Activated CD4-positive, CD25-positive, alpha-beta regulatory T cell treated with anti-CD3 and anti-CD28 coated beads, Interleukin-2, amount 50 U/mL, for 16 hours (primary cell): ENCODE measurements around the gene ABRAXAS1.

ENCODE experiments used
- DNase-seq: peaks from one replicate; pipeline ENCODE4 v3.0.0-alpha.2; 2020; ENCODE audit warnings: low read depth, low spot score

ABRAXAS1 gene

DNA sequence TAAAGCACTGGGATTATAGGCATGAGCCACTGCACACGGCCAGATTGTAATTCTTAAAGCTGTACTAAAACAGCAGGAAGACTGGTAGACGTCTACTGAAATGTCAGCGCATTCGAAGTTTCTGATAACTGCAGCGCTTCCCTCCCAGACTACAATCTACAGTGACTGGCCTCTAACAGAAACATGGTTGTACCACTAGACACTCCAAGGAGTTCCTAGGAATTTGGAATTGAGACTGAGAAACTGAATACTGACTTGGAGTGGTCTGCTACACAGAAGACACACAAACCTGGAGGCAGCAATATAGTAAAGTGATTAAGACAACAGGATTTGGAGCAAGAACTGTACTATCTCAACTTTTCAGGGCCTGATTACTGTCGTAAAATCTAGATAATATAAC lies 30.2 kb downstream of the ABRAXAS1 start:
- no peak for DNase-seq

DNA sequence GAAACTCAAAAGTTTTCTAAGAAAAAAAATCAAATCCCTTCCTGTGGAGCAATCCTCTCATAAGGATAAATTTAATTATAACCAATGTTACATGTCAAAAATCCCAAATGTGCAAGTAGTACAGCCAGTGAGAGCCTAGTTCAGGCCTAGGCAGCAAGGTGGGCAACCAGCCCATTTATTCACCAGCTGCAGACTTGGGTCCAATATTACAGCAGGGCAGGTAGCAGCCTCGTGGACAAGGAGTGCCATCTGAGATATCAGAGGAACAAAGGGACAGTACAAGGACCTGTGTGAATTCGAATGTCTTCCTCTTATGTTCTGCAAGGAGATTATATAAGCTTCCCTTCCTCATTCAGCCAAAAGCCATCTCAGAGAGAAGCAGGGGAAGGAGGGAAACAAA lies 35.9 kb downstream of the ABRAXAS1 start:
- DNase-seq: no peak

DNA sequence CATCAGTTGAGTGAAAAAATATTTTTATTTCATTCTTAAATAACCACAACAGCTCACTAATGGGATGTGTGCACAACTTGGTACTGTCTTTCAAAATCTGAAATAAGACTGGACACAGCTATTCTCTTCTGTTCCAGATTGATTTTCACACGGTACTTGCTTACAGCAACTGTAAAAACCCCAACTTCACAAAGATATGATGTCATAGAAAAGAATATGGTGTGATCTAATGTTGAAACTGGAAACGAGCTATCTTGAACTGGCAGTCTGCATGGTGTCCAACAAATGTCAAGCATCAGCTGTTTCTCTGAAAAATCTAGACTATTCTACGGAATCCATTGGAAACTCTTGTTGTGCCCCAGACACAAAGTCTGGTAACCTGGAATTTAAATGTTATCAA lies 44.0 kb downstream of the ABRAXAS1 start:
- DNase-seq: no peak

DNA sequence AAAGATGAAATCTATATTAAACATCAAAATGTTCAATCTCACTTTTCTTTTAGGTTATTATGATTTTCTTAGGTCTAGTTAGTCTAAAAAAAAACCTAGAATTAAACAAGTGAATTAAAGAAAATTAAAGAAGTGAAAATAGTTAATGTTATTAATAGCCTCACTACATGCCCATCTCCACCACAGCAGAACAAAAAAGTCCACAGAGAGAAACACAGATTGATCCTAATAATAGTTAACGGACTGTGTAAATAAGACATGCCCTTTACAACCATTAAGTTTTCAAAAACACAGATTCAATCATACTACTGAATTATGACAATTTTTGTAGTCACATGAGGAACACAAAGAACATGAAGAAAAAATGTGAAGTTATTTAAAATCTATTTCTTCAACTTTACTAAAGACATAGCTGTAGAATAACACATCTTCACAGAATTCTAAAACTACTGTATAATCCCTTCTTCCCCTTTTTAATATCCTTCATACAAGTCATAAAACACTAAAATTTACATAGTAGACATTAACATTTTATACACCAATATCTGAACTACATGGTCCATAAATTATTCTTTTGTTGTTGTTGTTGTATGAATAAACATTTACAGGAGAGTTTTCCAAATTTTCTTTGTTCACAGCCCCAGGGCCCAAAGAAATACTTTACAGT lies 44.6 kb downstream of the ABRAXAS1 start:
- no peak for DNase-seq

DNA sequence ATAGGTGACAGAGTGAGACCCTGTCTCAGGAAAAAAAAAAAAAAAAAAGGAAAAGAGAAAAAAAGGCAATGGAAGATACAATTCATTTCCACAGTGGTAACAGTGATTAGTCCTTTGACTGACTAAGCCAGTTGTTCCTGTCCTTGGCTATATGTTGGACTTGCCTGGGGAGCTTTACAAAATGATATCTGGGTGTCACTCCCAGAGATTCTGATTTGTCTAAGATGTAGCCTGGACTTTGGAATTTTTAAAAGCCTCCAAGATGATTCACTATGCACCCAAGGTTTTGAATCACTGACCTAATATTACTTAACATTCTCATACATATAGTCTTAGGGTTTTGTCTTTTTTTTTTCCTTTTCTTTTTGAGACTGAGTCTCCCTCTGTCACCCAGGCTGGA lies 46.2 kb downstream of the ABRAXAS1 start:
- DNase-seq: no peak

DNA sequence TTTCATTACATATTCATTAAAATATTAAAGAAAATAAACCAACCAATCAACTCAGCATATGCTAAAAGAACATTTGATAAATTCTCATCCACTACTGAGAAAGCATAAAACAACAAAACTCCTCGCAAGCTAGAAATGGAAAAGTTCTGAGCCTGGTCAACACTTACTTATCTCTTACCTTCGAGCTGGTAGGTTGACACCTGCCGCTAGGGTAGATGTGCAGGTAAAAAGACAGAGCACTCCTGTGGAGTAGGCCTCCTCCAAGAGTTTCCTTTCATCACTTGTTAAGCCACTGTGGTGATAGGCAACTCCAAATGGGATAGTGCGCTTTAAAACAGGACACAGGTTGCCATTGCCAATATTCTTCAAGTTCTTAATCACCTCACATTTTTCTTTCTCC lies 48.2 kb downstream of the ABRAXAS1 start:
- no peak for DNase-seq

DNA sequence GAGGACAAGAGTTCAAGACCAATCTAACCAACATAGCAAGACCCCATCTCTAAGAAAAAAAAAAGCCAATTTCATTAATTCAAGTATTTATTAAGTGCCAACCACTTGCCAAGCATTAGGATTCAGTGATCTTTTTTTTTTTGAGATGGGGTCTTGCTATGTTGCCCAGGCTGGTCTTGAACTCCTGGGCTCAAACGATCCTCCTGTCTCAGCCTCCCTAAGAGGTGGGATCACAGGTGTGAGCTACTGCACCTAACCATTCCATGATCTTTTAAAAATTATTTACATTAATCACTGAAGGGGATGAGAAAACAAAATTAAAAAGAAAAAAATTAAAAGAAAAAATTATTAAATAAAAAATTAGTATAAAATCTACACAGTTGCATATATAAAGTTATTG lies 53.7 kb downstream of the ABRAXAS1 start:
- DNase-seq: no peak

DNA sequence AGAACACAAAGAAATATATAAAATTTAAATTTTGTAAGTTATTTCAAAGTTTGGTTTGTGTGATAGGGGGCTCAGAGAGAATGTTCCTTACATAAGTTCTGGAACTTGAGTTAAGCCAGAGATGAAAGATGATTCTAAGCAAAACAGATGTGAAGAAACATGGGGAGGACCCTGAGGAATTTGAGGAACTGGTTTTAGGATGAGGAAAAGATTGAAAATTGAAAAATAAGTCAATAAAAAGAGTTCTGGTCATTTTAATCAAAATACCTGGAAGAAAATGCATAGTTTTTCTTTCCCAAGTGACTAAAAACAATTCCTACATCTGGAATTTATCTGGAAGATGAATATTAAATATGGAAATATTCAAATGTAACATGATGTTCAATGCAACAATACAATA lies 66.7 kb downstream of the ABRAXAS1 start:
- DNase-seq: no peak

DNA sequence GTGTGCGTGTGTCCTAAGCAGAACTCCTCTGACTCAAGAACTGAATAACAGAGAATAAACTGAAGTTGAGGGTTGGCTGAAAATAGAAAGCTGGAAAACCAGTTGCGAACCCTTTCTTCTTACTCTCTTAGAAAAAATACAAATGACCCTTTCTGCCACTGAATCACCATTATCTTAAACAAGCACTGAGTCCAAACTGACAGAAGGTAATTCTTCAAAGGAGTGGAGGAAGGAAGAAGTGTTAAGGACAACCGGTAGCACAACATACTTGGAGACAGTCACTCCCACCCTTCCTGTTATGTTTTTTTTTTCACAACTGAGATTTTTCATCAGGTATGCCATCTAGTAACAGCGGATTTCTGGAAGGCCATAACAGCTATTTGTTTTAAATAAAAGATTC lies 67.3 kb downstream of the ABRAXAS1 start:
- DNase-seq: no peak

DNA sequence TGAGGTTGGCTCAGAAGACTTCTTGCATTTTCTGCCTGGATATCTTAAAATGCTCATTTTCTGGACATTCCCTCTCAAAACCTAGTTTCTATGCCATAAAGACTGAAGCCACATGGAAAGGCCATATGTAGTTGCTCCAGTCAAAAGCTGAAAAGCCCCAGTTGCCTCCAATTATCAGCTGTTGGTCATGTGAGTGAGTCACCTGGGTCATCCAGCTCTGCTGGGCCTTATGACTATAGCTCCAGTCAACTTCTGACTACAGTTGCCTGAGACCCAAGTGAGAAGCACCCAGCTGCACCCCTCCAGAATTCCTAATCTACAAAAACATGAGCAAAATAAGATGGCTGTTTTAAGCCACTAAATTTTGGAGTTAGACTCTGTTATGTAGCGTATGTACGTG lies 71.2 kb downstream of the ABRAXAS1 start:
- no peak for DNase-seq
